GM21423 (cell line): ENCODE data around the gene ARFGAP2.

ENCODE experiments used
- ATAC-seq: cut with Tn5 transposase; IDR thresholded peaks from one replicate; pipeline ENCODE4 v1.9.1; 2021; ENCODE audit warnings: mild to moderate bottlenecking, moderate library complexity; ENCODE audit not compliant: unreplicated experiment

Gene ARFGAP2

GRCh38 chr11:47187723-47188122 lies 11.0 kb upstream of the ARFGAP2 start:
- no peak for ATAC-seq

- peak; percentile 20 for ATAC-seq
Observed at GRCh38 chr11:47186700-47187695, 10.3 kb upstream of the ARFGAP2 start.

GRCh38 chr11:47186076-47186699 lies 9.5 kb upstream of the ARFGAP2 start, which contains the start of gene PACSIN3:
TSS of gene PACSIN3 (minus strand) at chr11:47186434. CDS start at chr11:47182727, 3,707 bp downstream.
- peak; percentile 44 for ATAC-seq

GRCh38 chr11:47185305-47186075 lies 8.8 kb upstream of the ARFGAP2 start:
- peak; percentile 7 for ATAC-seq

GRCh38 chr11:47184711-47185304 lies 8.1 kb upstream of the ARFGAP2 start:
- ATAC-seq: no peak

GRCh38 chr11:47183969-47184368 lies 7.3 kb upstream of the ARFGAP2 start:
- ATAC-seq: no peak

- no peak for ATAC-seq
Observed at GRCh38 chr11:47183031-47183856, 6.6 kb upstream of the ARFGAP2 start.

GRCh38 chr11:47182380-47182779 lies 5.7 kb upstream of the ARFGAP2 start:
- no peak for ATAC-seq

- no peak for ATAC-seq
Observed at GRCh38 chr11:47181271-47181670, 4.6 kb upstream of the ARFGAP2 start.

GRCh38 chr11:47180006-47180787 lies 3.5 kb upstream of the ARFGAP2 start:
- ATAC-seq: no peak

GRCh38 chr11:47179655-47179991 lies 2.9 kb upstream of the ARFGAP2 start:
- ATAC-seq: no peak

- ATAC-seq: no peak
Observed at GRCh38 chr11:47178737-47179654, 2.3 kb upstream of the ARFGAP2 start.

- no peak for ATAC-seq
Observed at GRCh38 chr11:47178316-47178715, 1.6 kb upstream of the ARFGAP2 start.

GRCh38 chr11:47177846-47178245 lies 1.2 kb upstream of the ARFGAP2 start:
- no peak for ATAC-seq

- peak; percentile 41 for ATAC-seq
Observed at GRCh38 chr11:47177229-47177845, 658 bp upstream of the ARFGAP2 start.

- no peak for ATAC-seq
Observed at GRCh38 chr11:47175746-47176327, 842 bp downstream of the ARFGAP2 start.

GRCh38 chr11:47172740-47173336 lies 3.8 kb downstream of the ARFGAP2 start:
- no peak for ATAC-seq
